H9 (cell line): ENCODE results near the gene SCUBE1. TPM values are rescaled to one million over a fixed set of nuclear protein-coding genes. Genes with fewer than 3 reads are reported as not detected.

ENCODE experiments used
- DNase-seq: peaks from one replicate; pipeline ENCODE4 v3.0.0-alpha.2; 2017
- H2AFZ ChIP-seq: one replicate; pipeline ENCODE4 v1.6.1; 2013; ENCODE audit warnings: mild to moderate bottlenecking, low read length, control low read depth, moderate library complexity
- H2AK5ac ChIP-seq: 2 replicates; pipeline ENCODE4 v1.6.1; 2013; ENCODE audit warnings: low read length, control low read depth, mixed read lengths; ENCODE audit not compliant: insufficient read length
- H2BK120ac ChIP-seq: one replicate; pipeline ENCODE4 v1.6.1; 2013; ENCODE audit warnings: low read depth, mild to moderate bottlenecking, low read length, control low read depth, inconsistent platforms; ENCODE audit not compliant: poor library complexity, severe bottlenecking
- H2BK12ac ChIP-seq: 2 replicates; pipeline ENCODE4 v1.6.1; 2013; ENCODE audit warnings: low read length, control low read depth, mixed read lengths, low read depth; ENCODE audit not compliant: insufficient read length
- H2BK15ac ChIP-seq: 2 replicates; pipeline ENCODE4 v1.6.1; 2013; ENCODE audit warnings: low read depth, low read length, control low read depth
- H2BK20ac ChIP-seq: one replicate; pipeline ENCODE4 v1.6.1; 2013; ENCODE audit warnings: low read depth, mild to moderate bottlenecking, low read length, control low read depth, inconsistent platforms; ENCODE audit not compliant: poor library complexity, severe bottlenecking
- H2BK5ac ChIP-seq: 2 replicates; pipeline ENCODE4 v1.6.1; 2013; ENCODE audit warnings: low read length, control low read depth, mixed read lengths; ENCODE audit not compliant: insufficient read length
- H3K14ac ChIP-seq: 2 replicates; pipeline ENCODE4 v1.6.1; 2013; ENCODE audit warnings: low read length, control low read depth; ENCODE audit not compliant: insufficient read depth
- H3K18ac ChIP-seq: 2 replicates; pipeline ENCODE4 v1.6.1; 2013; ENCODE audit warnings: low read depth, mild to moderate bottlenecking, mixed read lengths, low read length, control low read depth; ENCODE audit not compliant: insufficient read length
- H3K23ac ChIP-seq: 2 replicates; pipeline ENCODE4 v1.6.1; 2013; ENCODE audit warnings: low read length, control low read depth, mixed read lengths, low read depth; ENCODE audit not compliant: insufficient read length
- H3K23me2 ChIP-seq: 2 replicates; pipeline ENCODE4 v1.6.1; 2013; ENCODE audit warnings: low read depth, mild to moderate bottlenecking, mixed read lengths, low read length, control low read depth; ENCODE audit not compliant: insufficient read length, poor library complexity, severe bottlenecking
- H3K27ac ChIP-seq: 2 replicates; pipeline ENCODE4 v1.5.1; 2013; ENCODE audit warnings: low read length, control low read depth, mixed read lengths, low read depth; ENCODE audit not compliant: insufficient read length
- H3K27me3 ChIP-seq: 2 replicates; pipeline ENCODE4 v1.6.1; 2013; ENCODE audit warnings: low read length, control low read depth, inconsistent platforms; ENCODE audit not compliant: insufficient read depth
- H3K4ac ChIP-seq: 2 replicates; pipeline ENCODE4 v1.6.1; 2013; ENCODE audit warnings: low read depth, mild to moderate bottlenecking, control low read depth, inconsistent platforms, low read length, moderate library complexity
- H3K4me1 ChIP-seq: 2 replicates; pipeline ENCODE4 v1.6.1; 2013; ENCODE audit warnings: low read length, control low read depth, inconsistent platforms; ENCODE audit not compliant: insufficient read depth
- H3K4me2 ChIP-seq: 2 replicates; pipeline ENCODE4 v1.6.1; 2013; ENCODE audit warnings: low read length, control low read depth, mixed read lengths; ENCODE audit not compliant: insufficient read length, insufficient read depth
- H3K56ac ChIP-seq: 2 replicates; pipeline ENCODE4 v1.6.1; 2013; ENCODE audit warnings: low read depth, mild to moderate bottlenecking, mixed read lengths, low read length, control low read depth; ENCODE audit not compliant: insufficient read length
- H3K79me1 ChIP-seq: 2 replicates; pipeline ENCODE4 v1.6.1; 2013; ENCODE audit warnings: low read depth, mild to moderate bottlenecking, moderate library complexity, low read length, control low read depth, inconsistent platforms; ENCODE audit not compliant: insufficient read depth, poor library complexity, severe bottlenecking
- H3K79me2 ChIP-seq: 2 replicates; pipeline ENCODE4 v1.6.1; 2013; ENCODE audit warnings: low read length, control low read depth, inconsistent platforms; ENCODE audit not compliant: insufficient read depth
- H3K9ac ChIP-seq: 2 replicates; pipeline ENCODE4 v1.6.1; 2013; ENCODE audit warnings: low read length, control low read depth, mixed read lengths; ENCODE audit not compliant: insufficient read length; ENCODE audit errors: extremely low read depth
- H3K9me3 ChIP-seq: one replicate; pipeline ENCODE4 v1.6.1; 2013; ENCODE audit warnings: low read depth, low read length, inconsistent platforms; ENCODE audit not compliant: control insufficient read depth
- H3T11ph ChIP-seq: one replicate; pipeline ENCODE4 v1.6.1; 2013; ENCODE audit warnings: mild to moderate bottlenecking, low read length, control low read depth, inconsistent platforms
- H4K20me1 ChIP-seq: one replicate; pipeline ENCODE4 v1.6.1; 2013; ENCODE audit not compliant: control insufficient read depth, insufficient read length, insufficient read depth
- H4K5ac ChIP-seq: 2 replicates; pipeline ENCODE4 v1.6.1; 2013; ENCODE audit warnings: low read depth, mild to moderate bottlenecking, mixed read lengths, low read length, control low read depth; ENCODE audit not compliant: insufficient read length
- H4K8ac ChIP-seq: replicated peaks from 2 replicates; pipeline ENCODE4 v1.6.1; 2013; ENCODE audit warnings: low read length, control low read depth, mixed read lengths, low read depth; ENCODE audit not compliant: insufficient read length
- H4K91ac ChIP-seq: 2 replicates; pipeline ENCODE4 v1.6.1; 2013; ENCODE audit warnings: low read depth, mild to moderate bottlenecking, moderate library complexity, mixed read lengths, low read length, control low read depth; ENCODE audit not compliant: insufficient read length
- H3K27ac Mint-ChIP-seq, 3 experiments: 2 replicates in 2 of 3; 3 replicates in 1 of 3; pipeline ENCODE4 v1.8.0; 2020 to 2021; ENCODE audit warnings: mixed read lengths in 3 of 3, mild to moderate bottlenecking in 1 of 3, moderate library complexity in 1 of 3
- H3K27me3 Mint-ChIP-seq: 2 replicates; pipeline ENCODE4 v1.8.0; 2021; ENCODE audit warnings: low read depth, mild to moderate bottlenecking, moderate library complexity, mixed read lengths
- H3K36me3 Mint-ChIP-seq, 3 experiments: 2 replicates in 2 of 3; 3 replicates in 1 of 3; pipeline ENCODE4 v1.8.0; 2020 to 2021; ENCODE audit warnings: low read depth in 3 of 3, mixed read lengths in 3 of 3; ENCODE audit not compliant: insufficient read depth in 1 of 3
- H3K4me1 Mint-ChIP-seq, 2 experiments: 2 replicates each; pipeline ENCODE4 v1.8.0; 2020; ENCODE audit warnings: mixed read lengths in 2 of 2
- H3K4me3 Mint-ChIP-seq, 2 experiments: 2 replicates in 1 of 2; 3 replicates in 1 of 2; pipeline ENCODE4 v1.8.0; 2020 to 2021; ENCODE audit warnings: mild to moderate bottlenecking in 2 of 2, mixed read lengths in 2 of 2, moderate library complexity in 1 of 2
- H3K9me3 Mint-ChIP-seq, 2 experiments: 2 replicates in 1 of 2; 3 replicates in 1 of 2; pipeline ENCODE4 v1.8.0; 2020; ENCODE audit warnings: mild to moderate bottlenecking in 2 of 2, mixed read lengths in 2 of 2, moderate library complexity in 1 of 2
- CTCF ChIP-seq: fragments of 200-600 bp; sonication (generic); conservative IDR thresholded peaks from 3 replicates; pipeline ENCODE4 v1.8.0; 2021; ENCODE audit warnings: antibody characterized with exemption, mild to moderate bottlenecking
- WGBS: extraction: QIAGEN DNeasy Blood & Tissue Kit; methylation state at CpG from one replicate; pipeline ENCODE4 v1.1.7; 2013; ENCODE audit warnings: missing lambda C conversion rate, low lambda C conversion rate, mixed read lengths; ENCODE audit not compliant: insufficient read length; ENCODE audit errors: extremely low coverage; 5-methylcytosine and 5-hydroxymethylcytosine counted together
- total RNA-seq: library from RNA; stranded (reverse); gene quantifications from 2 replicates; pipeline ENCODE4 v1.2.1, GENCODE V29; 2021

Gene SCUBE1
- total RNA-seq, 1 experiment from 2014 or later, result 1.2 TPM

DNA sequence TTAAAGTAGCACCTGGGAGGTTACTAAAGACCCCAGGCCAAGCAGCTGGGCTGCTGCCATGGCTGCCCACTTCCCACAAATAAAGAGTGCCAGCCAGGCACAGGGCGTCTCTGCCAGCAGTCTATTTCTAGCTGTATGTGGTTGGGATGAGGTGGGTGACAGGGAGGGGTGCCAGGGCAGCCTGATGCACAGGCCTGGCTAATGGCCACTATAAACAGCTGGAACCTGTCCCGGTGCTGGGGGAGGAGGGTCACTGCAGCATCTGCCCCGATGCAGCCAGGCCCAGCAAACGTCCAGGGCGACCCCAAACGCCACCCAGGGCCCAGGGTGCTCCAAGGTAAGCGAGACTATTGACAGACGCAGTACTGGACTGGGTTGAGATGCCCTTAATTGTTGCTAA lies 37.4 kb downstream of the SCUBE1 start:
- Mint-ChIP-seq H3K27ac (no peak overlapping the region), H3K27me3 (peaks cover 7% of the 10 kb centered on the region), H3K36me3 (no peaks in the 10 kb centered on the region; a peak in 1 of 7 replicates), H3K4me1 (peaks cover 0 to 17% of the 10 kb centered on the region in 2 experiments; a peak in 2 of 4 replicates), H3K9me3 (no peaks in the 10 kb centered on the region), H3K4me3 (no peak overlapping the region)
- no peaks in the 10 kb centered on the region for H3K79me2 ChIP-seq
- no peak overlapping the region for H2AK5ac ChIP-seq
- no peaks in the 10 kb centered on the region for H3K79me1 ChIP-seq
- no peak overlapping the region for H2BK12ac ChIP-seq
- H4K5ac ChIP-seq, result no peak overlapping the region
- no peaks in the 10 kb centered on the region for H3K23me2 ChIP-seq
- no peak overlapping the region for H2BK5ac ChIP-seq
- WGBS, result no CpG with 5 or more reads among the region's 8 CpGs
- H3K23ac ChIP-seq, result no peak overlapping the region
- no peak overlapping the region for H3K56ac ChIP-seq
- no peak overlapping the region for H3K4me2 ChIP-seq
- no peaks in the 10 kb centered on the region for H3K4me1 ChIP-seq
- H3T11ph ChIP-seq, result no peak overlapping the region
- no peak overlapping the region for H2BK15ac ChIP-seq
- no peak overlapping the region for H4K91ac ChIP-seq
- H2BK120ac ChIP-seq, result no peak overlapping the region
- H4K8ac ChIP-seq, result no peak overlapping the region
- H3K27ac ChIP-seq, result no peak overlapping the region
- TF ChIP-seq CTCF, result no peak
- H2AFZ ChIP-seq, result no peak overlapping the region
- H3K9ac ChIP-seq, result no peak overlapping the region
- H4K20me1 ChIP-seq, result no peaks in the 10 kb centered on the region
- no peaks in the 10 kb centered on the region for H3K9me3 ChIP-seq
- no peak overlapping the region for H3K14ac ChIP-seq
- H3K27me3 ChIP-seq, result no peaks in the 10 kb centered on the region
- no peak overlapping the region for H3K4ac ChIP-seq
- H2BK20ac ChIP-seq, result no peak overlapping the region
- H3K18ac ChIP-seq, result no peak overlapping the region
- DNase-seq, result no peak
